Gastroesophageal sphincter (tissue), 3 donors: ENCODE measurements around the gene INSR.

Source experiments
- CTCF ChIP-seq, 4 experiments: fragments of 200-600 bp in 2 of 4; fragments of 450-650 bp in 2 of 4; sonication (generic) in 1 of 4; IDR thresholded peaks; one replicate each; pipeline ENCODE4 v1.5.1; 2017 to 2019; ENCODE audit warnings: antibody characterized with exemption in 4 of 4, mild to moderate bottlenecking in 2 of 4, moderate library complexity in 2 of 4
- EP300 ChIP-seq: sonication (generic); formaldehyde crosslinking; IDR thresholded peaks from one replicate; pipeline ENCODE4 v1.6.1; 2017; ENCODE audit warnings: antibody characterized with exemption, mild to moderate bottlenecking

GRCh38 chr19:7246601-7247000 is 47.6 kb downstream of the INSR start:
- TF ChIP-seq EP300 = no peak
- TF ChIP-seq CTCF (IDR thresholded peaks at IDR 0.05) = no peak
